Measurements from ENCODE around the gene PLCXD3. TPM values are rescaled to one million over a fixed set of nuclear protein-coding genes. Genes with fewer than 3 reads are reported as not detected.

The PLCXD3 gene
- total and polyA plus RNA-seq, 9 of the 15 experiments (the other 6 are each of a cell fraction or from before 2014, with no cell fraction given): not detected

DNA sequence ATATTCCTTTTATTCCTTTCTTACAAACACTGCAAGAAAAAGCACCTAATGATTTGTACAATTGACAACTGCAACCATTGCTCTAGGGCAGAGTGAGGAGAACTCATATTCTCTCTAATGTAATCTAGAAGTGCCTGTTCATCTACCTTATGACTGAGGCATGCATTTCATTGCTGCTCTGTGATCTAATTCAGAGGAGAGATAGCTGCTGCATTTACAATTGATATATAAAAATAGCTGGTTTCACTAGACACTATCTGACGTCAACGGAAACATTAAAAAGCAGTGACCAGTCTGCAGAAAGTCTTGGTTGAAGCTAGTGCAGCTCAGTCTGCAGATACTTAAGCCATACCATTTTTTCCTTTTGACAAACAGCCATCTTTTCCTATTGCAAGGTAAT is 224.2 kb downstream of the PLCXD3 start (continued):
- TF ChIP-seq KLF6 (CRISPR knock-in tag; IDR thresholded peaks at IDR 0.05; ENCODE audit: borderline replicate concordance) (no peak), MEIS2 (IDR thresholded peaks at IDR 0.05; ENCODE audit: partially characterized antibody) (no peak), WHSC1 (IDR thresholded peaks at IDR 0.05; ENCODE audit: low read length) (no peak)
- TF ChIP-seq, protein P1, sequence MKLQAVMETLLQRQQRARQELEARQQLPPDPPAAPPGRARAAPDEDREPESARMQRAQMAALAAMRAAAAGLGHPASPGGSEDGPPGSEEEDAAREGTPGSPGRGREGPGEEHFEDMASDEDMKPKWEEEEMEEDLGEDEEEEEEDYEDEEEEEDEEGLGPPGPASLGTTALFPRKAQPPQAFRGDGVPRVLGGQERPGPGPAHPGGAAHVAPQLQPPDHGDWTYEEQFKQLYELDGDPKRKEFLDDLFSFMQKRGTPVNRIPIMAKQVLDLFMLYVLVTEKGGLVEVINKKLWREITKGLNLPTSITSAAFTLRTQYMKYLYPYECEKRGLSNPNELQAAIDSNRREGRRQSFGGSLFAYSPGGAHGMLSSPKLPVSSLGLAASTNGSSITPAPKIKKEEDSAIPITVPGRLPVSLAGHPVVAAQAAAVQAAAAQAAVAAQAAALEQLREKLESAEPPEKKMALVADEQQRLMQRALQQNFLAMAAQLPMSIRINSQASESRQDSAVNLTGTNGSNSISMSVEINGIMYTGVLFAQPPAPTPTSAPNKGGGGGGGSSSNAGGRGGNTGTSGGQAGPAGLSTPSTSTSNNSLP (IDR thresholded peaks at IDR 0.05; ENCODE audit: borderline replicate concordance, low read depth, low read length): no peak
- TF ChIP-seq, protein P2, sequence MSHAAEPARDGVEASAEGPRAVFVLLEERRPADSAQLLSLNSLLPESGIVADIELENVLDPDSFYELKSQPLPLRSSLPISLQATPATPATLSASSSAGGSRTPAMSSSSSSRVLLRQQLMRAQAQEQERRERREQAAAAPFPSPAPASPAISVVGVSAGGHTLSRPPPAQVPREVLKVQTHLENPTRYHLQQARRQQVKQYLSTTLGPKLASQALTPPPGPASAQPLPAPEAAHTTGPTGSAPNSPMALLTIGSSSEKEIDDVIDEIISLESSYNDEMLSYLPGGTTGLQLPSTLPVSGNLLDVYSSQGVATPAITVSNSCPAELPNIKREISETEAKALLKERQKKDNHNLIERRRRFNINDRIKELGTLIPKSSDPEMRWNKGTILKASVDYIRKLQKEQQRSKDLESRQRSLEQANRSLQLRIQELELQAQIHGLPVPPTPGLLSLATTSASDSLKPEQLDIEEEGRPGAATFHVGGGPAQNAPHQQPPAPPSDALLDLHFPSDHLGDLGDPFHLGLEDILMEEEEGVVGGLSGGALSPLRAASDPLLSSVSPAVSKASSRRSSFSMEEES (CRISPR knock-in tag; IDR thresholded peaks at IDR 0.05): no peak

DNA sequence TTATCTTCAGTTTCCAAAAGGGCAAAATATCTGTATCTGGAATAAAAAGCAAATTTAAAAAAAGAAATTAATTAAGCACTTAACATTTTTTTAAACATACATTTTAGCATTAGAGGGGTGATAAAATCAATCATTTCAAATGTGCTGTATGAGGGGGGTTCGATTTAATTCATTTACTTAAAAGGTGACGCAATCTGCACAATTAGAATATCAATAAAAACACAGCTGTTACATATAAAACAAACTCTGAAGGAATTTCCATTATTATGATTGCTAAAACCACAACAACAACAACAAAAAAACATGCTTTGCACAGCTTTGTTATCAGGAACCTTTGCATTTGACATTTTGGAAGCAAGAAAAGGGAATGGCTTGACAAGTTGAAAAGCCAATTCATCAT is 225.5 kb downstream of the PLCXD3 start:
- no peaks in the 10 kb centered on the region for H4K20me1 ChIP-seq (replicated peaks; ENCODE audit: control insufficient read depth, insufficient read depth, low read length)
- H3K9me3 ChIP-seq (replicated peaks; ENCODE audit: control insufficient read depth, insufficient read depth, low read depth, low read length): no peaks in the 10 kb centered on the region
- in situ Hi-C loops (cut with MboI): loop anchor here (10.0 kb wide), 1 partner anchor 540 kb away; no protein-coding TSS in a partner anchor
- H3K27me3 ChIP-seq (ENCODE audit: control insufficient read depth in 2 of 2, insufficient read depth in 2 of 2, low read length in 2 of 2): no peaks in the 10 kb centered on the region
- WGBS (ENCODE audit: insufficient coverage, low coverage, missing lambda C conversion rate): 0% methylated on average over 2 of the region's 2 CpGs
- H3K4me2 ChIP-seq (ENCODE audit: insufficient read depth, low read length): no peak overlapping the region
- ATAC-seq: no peak
- intact Hi-C loops (cut with micrococcal nuclease): no loop called here
- no peak overlapping the region for H2AFZ ChIP-seq (ENCODE audit: low read depth, low read length)
- no peak overlapping the region for H3K4me3 ChIP-seq
- CTCF ChIA-PET (ENCODE audit: low intra/inter-chr PET ratio): no interaction called here
- H3K9me1 ChIP-seq (ENCODE audit: control insufficient read depth, insufficient read depth, low read length): no peaks in the 10 kb centered on the region
- H3K4me1 ChIP-seq (replicated peaks in 1 of 2; ENCODE audit: control insufficient read depth in 2 of 2, insufficient read depth in 2 of 2, low read length in 2 of 2): no peaks in the 10 kb centered on the region
- no peak for DNase-seq (ENCODE audit: extremely low read depth in 1 of 4, low spot score in 3 of 4)
- FAIRE-seq: no peak
- H3K79me2 ChIP-seq (ENCODE audit: control insufficient read depth, insufficient read depth, low read length): no peaks in the 10 kb centered on the region
- TF ChIP-seq SIN3A (IDR thresholded peaks at IDR 0.05; ENCODE audit: borderline replicate concordance in 2 of 2, control insufficient read depth in 1 of 2, low read depth in 2 of 2, low read length in 2 of 2): no peak
- no peak for TF ChIP-seq CEBPG (CRISPR knock-in tag; IDR thresholded peaks at IDR 0.05)
- TF ChIP-seq CEBPG (tag; conservative IDR thresholded peaks at IDR 0.05 in 1 of 2, IDR thresholded peaks at IDR 0.05 in 1 of 2): peak in 1 of 2 experiments; percentile 42; a peak in 1 of 4 replicates
- no peak for TF ChIP-seq SMARCC2 (IDR thresholded peaks at IDR 0.05; ENCODE audit: low read depth)
- TF ChIP-seq, protein P3, sequence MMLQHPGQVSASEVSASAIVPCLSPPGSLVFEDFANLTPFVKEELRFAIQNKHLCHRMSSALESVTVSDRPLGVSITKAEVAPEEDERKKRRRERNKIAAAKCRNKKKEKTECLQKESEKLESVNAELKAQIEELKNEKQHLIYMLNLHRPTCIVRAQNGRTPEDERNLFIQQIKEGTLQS (IDR thresholded peaks at IDR 0.05): peak; percentile 22; the same call in 1 of the 2 replicates
- TF ChIP-seq, protein P3 (CRISPR knock-in tag; conservative IDR thresholded peaks at IDR 0.05): no peak
- H3K36me3 ChIP-seq (ENCODE audit: control insufficient read depth, insufficient read depth, low read length): no peaks in the 10 kb centered on the region
- H3K27ac ChIP-seq (ENCODE audit: extremely low read depth, low read depth, low read length): no peak overlapping the region
- no TSS peak for BruUV-seq (replicated peaks)
- no peak overlapping the region for H3K9ac ChIP-seq (ENCODE audit: insufficient read depth in 1 of 2, low read depth in 2 of 2, low read length in 2 of 2)
- POLR2A ChIA-PET: no interaction called here

Data from K562 (cell line).